ENCODE results near the gene HIGD1C.

HIGD1C gene

GRCh38 chr12:50960130-50960529, 7.8 kb downstream of the HIGD1C start:
- TF ChIP-seq CSDC2 (CRISPR knock-in tag; IDR thresholded peaks at IDR 0.05) (no peak), CREB5 (CRISPR knock-in tag; IDR thresholded peaks at IDR 0.05; ENCODE audit: low read depth) (no peak), ZFP30 (CRISPR knock-in tag; IDR thresholded peaks at IDR 0.05) (no peak)

GRCh38 chr12:50961708-50962107, 9.4 kb downstream of the HIGD1C start:
- ATAC-seq: peak; percentile 66; the same call in 2 of the 3 replicates
- TF ChIP-seq ZNF8 (CRISPR knock-in tag; IDR thresholded peaks at IDR 0.05): no peak
- TF ChIP-seq ZNF70 (CRISPR knock-in tag; IDR thresholded peaks at IDR 0.05): no peak
- 0 out of 2 replicates have a peak, but pooled peaks have one; percentile 65 for TF ChIP-seq ZFP3 (CRISPR knock-in tag; IDR thresholded peaks at IDR 0.05)
- TF ChIP-seq TOX (CRISPR knock-in tag; IDR thresholded peaks at IDR 0.05; ENCODE audit: borderline replicate concordance): no peak
- TF ChIP-seq BACH2 (CRISPR knock-in tag; IDR thresholded peaks at IDR 0.05; ENCODE audit: borderline replicate concordance): no peak
- no peak for TF ChIP-seq PPARA (CRISPR knock-in tag; IDR thresholded peaks at IDR 0.05; ENCODE audit: borderline replicate concordance)
- no peak for TF ChIP-seq ARNTL (CRISPR knock-in tag; IDR thresholded peaks at IDR 0.05; ENCODE audit: borderline replicate concordance, low read depth)
- TF ChIP-seq ISL1 (CRISPR knock-in tag; IDR thresholded peaks at IDR 0.05): peak; percentile 77
- peak; percentile 52; the same call in 1 of the 2 replicates for TF ChIP-seq TSHZ2 (CRISPR knock-in tag; IDR thresholded peaks at IDR 0.05)
- no peak for TF ChIP-seq OSR1 (CRISPR knock-in tag; IDR thresholded peaks at IDR 0.05)
- peak; percentile 37; the same call in 1 of the 2 replicates for TF ChIP-seq CSRNP3 (CRISPR knock-in tag; IDR thresholded peaks at IDR 0.05)
- no peak for TF ChIP-seq ZNF565 (CRISPR knock-in tag; conservative IDR thresholded peaks at IDR 0.05; ENCODE audit: low read depth)
- TF ChIP-seq ZC3H10 (CRISPR knock-in tag; IDR thresholded peaks at IDR 0.05): peak; percentile 57; the same call in 1 of the 2 replicates
- TF ChIP-seq GLIS3 (CRISPR knock-in tag; IDR thresholded peaks at IDR 0.05): no peak
- no peak for TF ChIP-seq CSDC2 (CRISPR knock-in tag; IDR thresholded peaks at IDR 0.05)
- no peak for TF ChIP-seq TCF4 (CRISPR knock-in tag; IDR thresholded peaks at IDR 0.05; ENCODE audit: borderline replicate concordance)
- peak; percentile 94; the same call in 1 of the 2 replicates for TF ChIP-seq SNAI2 (CRISPR knock-in tag; IDR thresholded peaks at IDR 0.05)
- no peak for TF ChIP-seq ZFP30 (CRISPR knock-in tag; IDR thresholded peaks at IDR 0.05)
- no peak for TF ChIP-seq RARB (CRISPR knock-in tag; IDR thresholded peaks at IDR 0.05)
- TF ChIP-seq POU6F1 (CRISPR knock-in tag; IDR thresholded peaks at IDR 0.05; ENCODE audit: borderline replicate concordance, low read depth): no peak
- TF ChIP-seq ESRRG (CRISPR knock-in tag; IDR thresholded peaks at IDR 0.05): peak; percentile 77; the same call in 1 of the 2 replicates
- peak; percentile 78; the same call in 1 of the 2 replicates for TF ChIP-seq CREB5 (CRISPR knock-in tag; IDR thresholded peaks at IDR 0.05; ENCODE audit: low read depth)

More at GRCh38 chr12:50960130-50960529, 7.8 kb downstream of the HIGD1C start:
- ATAC-seq: peak; percentile 80

- ATAC-seq: no peak
- TF ChIP-seq BACH2 (CRISPR knock-in tag; IDR thresholded peaks at IDR 0.05; ENCODE audit: borderline replicate concordance) (no peak), ZNF70 (CRISPR knock-in tag; IDR thresholded peaks at IDR 0.05) (no peak), ESRRG (CRISPR knock-in tag; IDR thresholded peaks at IDR 0.05) (no peak), PPARA (CRISPR knock-in tag; IDR thresholded peaks at IDR 0.05; ENCODE audit: borderline replicate concordance) (no peak), RARB (CRISPR knock-in tag; IDR thresholded peaks at IDR 0.05) (no peak), ZFP30 (CRISPR knock-in tag; IDR thresholded peaks at IDR 0.05) (no peak), SNAI2 (CRISPR knock-in tag; IDR thresholded peaks at IDR 0.05) (no peak)
Observed at GRCh38 chr12:50964432-50964831, 12.1 kb downstream of the HIGD1C start.
